CD4-positive, alpha-beta T cell (primary cell): ENCODE measurements around the gene EXOC3. TPM values are rescaled to one million over a fixed set of nuclear protein-coding genes. Genes with fewer than 3 reads are reported as not detected.

ENCODE experiments used
- ATAC-seq: fragments of 200-7000 bp; cut with Tn5 transposase; one replicate; pipeline ENCODE4 v1.10.0; 2022; ENCODE audit warnings: mild to moderate bottlenecking; ENCODE audit not compliant: poor library complexity
- CTCF ChIA-PET: fragments of 350-600 bp; sonication (Branson Sonifier 250); formaldehyde crosslinking; loops from one replicate; lab custom pipeline; 2021; ENCODE audit warnings: antibody characterized with exemption, inconsistent platforms; lab: Charles Lee
- POLR2A ChIA-PET: fragments of 350-600 bp; sonication (Branson Sonifier 250); formaldehyde crosslinking; loops from one replicate; lab custom pipeline; 2021; ENCODE audit warnings: antibody characterized with exemption, inconsistent platforms; lab: Charles Lee
- DNase-seq, 14 experiments: peaks; one replicate each; pipeline ENCODE4 v3.0.0-alpha.2; 2013 to 2020; ENCODE audit warnings: mixed read lengths in 2 of 14
- H3K27ac ChIP-seq, 2 donors: one replicate each; pipeline versions ENCODE4 v1.5.1 to v1.7.0; 2013; ENCODE audit warnings: low read length in 2 of 2, low read depth in 1 of 2, mild to moderate bottlenecking in 1 of 2
- H3K27me3 ChIP-seq, 2 experiments: 1 replicate in 1 of 2; 2 replicates in 1 of 2; pipeline versions ENCODE4 v1.6.1 to v1.7.0; 2013; ENCODE audit warnings: low read length in 2 of 2, control low read depth in 1 of 2, mild to moderate bottlenecking in 1 of 2, moderate library complexity in 1 of 2; ENCODE audit not compliant: insufficient read depth in 2 of 2, control insufficient read depth in 1 of 2
- H3K36me3 ChIP-seq: one replicate; pipeline ENCODE4 v1.6.1; 2013; ENCODE audit warnings: low read length, control low read depth; ENCODE audit not compliant: insufficient read depth
- H3K4me1 ChIP-seq: one replicate; pipeline ENCODE4 v1.6.1; 2013; ENCODE audit warnings: low read length, control low read depth; ENCODE audit not compliant: insufficient read depth
- H3K4me3 ChIP-seq: one replicate; pipeline ENCODE4 v1.5.1; 2013; ENCODE audit warnings: mild to moderate bottlenecking, low read length, moderate library complexity
- H3K9me3 ChIP-seq, 2 experiments: 1 replicate in 1 of 2; 2 replicates in 1 of 2; pipeline versions ENCODE4 v1.6.1 to v1.7.0; 2013; ENCODE audit warnings: low read length in 2 of 2, mild to moderate bottlenecking in 2 of 2, control low read depth in 1 of 2, moderate library complexity in 1 of 2; ENCODE audit not compliant: control insufficient read depth in 1 of 2, insufficient read depth in 1 of 2
- H3K27ac Mint-ChIP-seq: one replicate; pipeline ENCODE4 v1.8.0; 2020; ENCODE audit warnings: mixed read lengths
- H3K27me3 Mint-ChIP-seq: one replicate; pipeline ENCODE4 v1.8.0; 2021; ENCODE audit warnings: mixed read lengths
- H3K36me3 Mint-ChIP-seq: one replicate; pipeline ENCODE4 v1.8.0; 2021; ENCODE audit warnings: low read depth, mixed read lengths
- H3K4me1 Mint-ChIP-seq: one replicate; pipeline ENCODE4 v1.8.0; 2021; ENCODE audit warnings: low read depth, mixed read lengths
- H3K4me3 Mint-ChIP-seq: one replicate; pipeline ENCODE4 v1.8.0; 2020; ENCODE audit warnings: mild to moderate bottlenecking, mixed read lengths
- H3K9me3 Mint-ChIP-seq: one replicate; pipeline ENCODE4 v1.8.0; 2020; ENCODE audit warnings: mixed read lengths
- CTCF ChIP-seq: fragments of 200-600 bp; IDR thresholded peaks from one replicate; pipeline ENCODE4 v1.8.0; 2022; ENCODE audit warnings: antibody characterized with exemption, mild to moderate bottlenecking
- intact Hi-C, 2 experiments: fragments of 100-400 bp; cut with DNase I in 1 of 2; cut with micrococcal nuclease in 1 of 2; formaldehyde crosslinking; loops; one replicate each; pipeline versions ENCODE4 v1.15.1 to v1.9.0; 2023 to 2025; cut with DNase I, micrococcal nuclease
- total RNA-seq, 174 experiments: library from RNA in 2 of 174; stranded (reverse) in 2 of 174; gene quantifications; one replicate each; pipeline ENCODE4 v1.2.3 and lab custom pipeline; 2021 to 2026

The EXOC3 gene
- total RNA-seq, 2 experiments from 2014 or later = 82.4 to 84.1 TPM

DNA sequence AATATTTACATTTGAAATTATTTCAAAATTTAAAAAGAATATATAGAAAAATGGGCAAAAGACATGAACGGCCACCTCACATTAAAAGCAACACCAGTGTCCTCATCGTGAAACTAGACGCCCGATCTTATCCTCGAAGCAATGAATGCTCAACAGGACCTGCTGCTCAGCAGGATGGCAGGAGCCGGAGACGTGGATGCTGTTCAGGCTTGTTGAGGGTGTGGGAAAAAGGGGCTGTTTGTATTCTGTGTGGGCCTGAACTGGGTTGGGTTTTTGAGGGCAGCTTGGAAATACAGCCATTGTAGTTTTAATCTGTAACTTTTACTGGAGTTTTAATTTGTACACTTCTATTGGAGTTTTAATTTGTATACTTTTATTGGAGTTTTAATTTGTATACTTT lies 20.3 kb downstream of the EXOC3 start:
- H3K27me3 Mint-ChIP-seq = no peaks in the 10 kb centered on the region
- POLR2A ChIA-PET = interaction anchor here (0.8 to 1.4 kb wide), 4 partner anchors 10 to 245 kb away, joined by 3 to 22 read pairs (median 5); partner anchors contain the start of genes CCDC127 and SDHA

DNA sequence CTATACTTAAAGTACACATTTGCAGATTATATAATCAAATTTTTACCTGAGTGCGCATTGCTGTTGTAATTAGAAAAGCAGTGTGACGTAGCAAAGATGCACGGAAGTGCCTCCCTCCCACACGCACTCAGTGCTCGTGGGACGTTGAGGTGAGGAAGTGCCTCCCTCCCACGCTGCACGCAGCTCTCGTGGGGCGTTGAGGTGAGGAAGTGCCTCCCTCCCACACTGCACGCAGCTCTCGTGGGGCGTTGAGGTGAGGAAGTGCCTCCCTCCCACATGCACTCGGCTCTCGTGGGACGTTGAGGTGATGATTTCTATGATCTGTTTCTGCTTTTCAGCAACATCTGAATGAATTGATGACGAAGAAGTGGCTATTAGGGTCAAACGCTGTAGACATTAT lies 21.0 kb downstream of the EXOC3 start:
- ATAC-seq (peak; percentile 99), DNase-seq (peak; percentile 57 to 97 (median 74))
- TF ChIP-seq CTCF = no peak
- intact Hi-C loops = loop anchor here (1.0 to 5.0 kb wide), 2 partner anchors 8 to 423 kb away; no protein-coding TSS in a partner anchor
- Mint-ChIP-seq H3K9me3 (no peaks in the 10 kb centered on the region), H3K27ac (peak overlapping the region; percentile 94), H3K36me3 (peaks cover 52% of the 10 kb centered on the region), H3K4me3 (peak overlapping the region; percentile 69), H3K4me1 (peaks cover 11% of the 10 kb centered on the region), H3K27me3 (no peaks in the 10 kb centered on the region)
- peaks cover 39% of the 10 kb centered on the region for H3K36me3 ChIP-seq
- H3K4me3 ChIP-seq = no peak overlapping the region
- POLR2A ChIA-PET = interaction anchor here (0.8 to 1.4 kb wide), 4 partner anchors 9 to 246 kb away, joined by 3 to 22 read pairs (median 5); partner anchors contain the start of genes CCDC127 and SDHA
- peak overlapping the region; percentile 55 to 65 for H3K27ac ChIP-seq
- H3K27me3 ChIP-seq = no peaks in the 10 kb centered on the region
- no peaks in the 10 kb centered on the region for H3K9me3 ChIP-seq
- peaks cover 16% of the 10 kb centered on the region for H3K4me1 ChIP-seq
- CTCF ChIA-PET = interaction anchor here (2.4 kb wide), 1 partner anchor 17 kb away, joined by 8 read pairs; no protein-coding TSS in a partner anchor

More for the DNA sequence above, 20.3 kb downstream of the EXOC3 start:
- Histone ChIP-seq H3K27me3 (no peaks in the 10 kb centered on the region), H3K9me3 (no peaks in the 10 kb centered on the region), H3K4me3 (no peak overlapping the region), H3K27ac (peak overlapping the region; percentile 55 to 65), H3K4me1 (peaks cover 20% of the 10 kb centered on the region), H3K36me3 (peaks cover 46% of the 10 kb centered on the region)
- peaks cover 11% of the 10 kb centered on the region for H3K4me1 Mint-ChIP-seq
- ATAC-seq = no peak
- TF ChIP-seq CTCF = no peak
- peak overlapping the region; percentile 94 for H3K27ac Mint-ChIP-seq
- H3K9me3 Mint-ChIP-seq = no peaks in the 10 kb centered on the region
- peaks cover 59% of the 10 kb centered on the region for H3K36me3 Mint-ChIP-seq
- H3K4me3 Mint-ChIP-seq = no peak overlapping the region
- peak in 2 of 14 experiments; percentile 1 to 17 for DNase-seq
- intact Hi-C loops = loop anchor here in 1 of 2 experiments (5.0 kb wide), 1 partner anchor 424 kb away; no protein-coding TSS in a partner anchor
- CTCF ChIA-PET = interaction anchor here (2.4 kb wide), 1 partner anchor 17 kb away, joined by 8 read pairs; no protein-coding TSS in a partner anchor

GRCh38 chr5:464446-464842 lies 21.5 kb downstream of the EXOC3 start:
- POLR2A ChIA-PET = interaction anchor here (1.2 to 1.4 kb wide), 2 partner anchors 8 to 11 kb away, joined by 3 to 22 read pairs; no protein-coding TSS in a partner anchor
- Histone ChIP-seq H3K27me3 (no peaks in the 10 kb centered on the region), H3K4me3 (no peak overlapping the region), H3K27ac (peak overlapping the region; percentile 55 to 65), H3K36me3 (peaks cover 37% of the 10 kb centered on the region), H3K9me3 (no peaks in the 10 kb centered on the region), H3K4me1 (peaks cover 15% of the 10 kb centered on the region)
- Mint-ChIP-seq H3K4me3 (peak overlapping the region; percentile 69), H3K27ac (peak overlapping the region; percentile 94), H3K27me3 (no peaks in the 10 kb centered on the region), H3K9me3 (no peaks in the 10 kb centered on the region), H3K36me3 (peaks cover 47% of the 10 kb centered on the region), H3K4me1 (peaks cover 11% of the 10 kb centered on the region)
- DNase-seq (peak in 1 of 14 experiments; percentile 32), ATAC-seq (no peak)
- CTCF ChIA-PET = interaction anchor here (2.4 kb wide), 1 partner anchor 18 kb away, joined by 8 read pairs; no protein-coding TSS in a partner anchor
- TF ChIP-seq CTCF = no peak
- intact Hi-C loops = loop anchor here (1.0 to 5.0 kb wide), 2 partner anchors 8 to 423 kb away; no protein-coding TSS in a partner anchor
